CD4-positive, alpha-beta T cell treated with Interleukin-2 at 100 ng/mL for 4 hours (primary cell): Measurements from ENCODE around the gene LGALS7.
"Not testable (repeated sequence)": the region's sequence is repeated elsewhere in the genome, so short reads cannot be mapped to it uniquely, and the experiment has no call there.

Experiments
- DNase-seq: peaks from one replicate; pipeline ENCODE4 v3.0.0-alpha.2; 2020; ENCODE audit warnings: low spot score

LGALS7 gene

DNA sequence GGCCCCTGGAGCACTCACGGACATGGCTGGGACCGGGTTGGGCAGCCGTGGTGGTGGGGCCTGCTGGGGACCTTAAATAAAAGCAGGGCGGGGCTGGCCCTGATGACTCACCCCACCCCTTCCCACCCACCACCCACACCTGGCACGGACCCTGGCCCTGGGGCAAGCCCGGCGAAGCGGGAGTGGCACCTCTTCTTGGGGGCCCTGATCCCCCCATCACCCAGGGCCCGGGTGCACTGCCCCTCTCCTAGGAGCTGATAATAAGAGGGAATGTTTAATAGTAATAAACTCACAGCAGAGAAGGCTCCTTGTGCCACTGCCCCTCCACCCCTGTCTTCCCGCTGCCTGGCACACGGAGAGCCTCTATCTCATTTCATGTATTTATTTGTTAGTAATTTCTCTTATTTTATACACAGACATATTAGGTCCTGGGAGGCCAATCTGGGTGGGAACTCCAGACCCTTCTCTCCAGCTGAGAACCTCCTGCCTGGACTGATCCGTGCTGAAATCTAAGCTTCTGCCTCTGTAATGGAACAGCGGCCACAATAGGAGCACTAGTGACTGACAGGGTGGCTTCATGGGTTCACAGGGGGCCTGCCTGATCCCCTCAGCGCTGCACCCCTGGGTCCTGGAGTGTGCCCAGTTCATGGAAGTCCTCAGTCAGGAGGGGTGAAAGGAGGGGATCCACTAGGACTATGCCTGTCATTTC, at the start of gene LGALS7:
LGALS7 (minus strand) TSS at position 49 of the 709 bp plus-strand sequence; CDS start at position 24, 25 bp downstream.
- DNase-seq: no peak

DNA sequence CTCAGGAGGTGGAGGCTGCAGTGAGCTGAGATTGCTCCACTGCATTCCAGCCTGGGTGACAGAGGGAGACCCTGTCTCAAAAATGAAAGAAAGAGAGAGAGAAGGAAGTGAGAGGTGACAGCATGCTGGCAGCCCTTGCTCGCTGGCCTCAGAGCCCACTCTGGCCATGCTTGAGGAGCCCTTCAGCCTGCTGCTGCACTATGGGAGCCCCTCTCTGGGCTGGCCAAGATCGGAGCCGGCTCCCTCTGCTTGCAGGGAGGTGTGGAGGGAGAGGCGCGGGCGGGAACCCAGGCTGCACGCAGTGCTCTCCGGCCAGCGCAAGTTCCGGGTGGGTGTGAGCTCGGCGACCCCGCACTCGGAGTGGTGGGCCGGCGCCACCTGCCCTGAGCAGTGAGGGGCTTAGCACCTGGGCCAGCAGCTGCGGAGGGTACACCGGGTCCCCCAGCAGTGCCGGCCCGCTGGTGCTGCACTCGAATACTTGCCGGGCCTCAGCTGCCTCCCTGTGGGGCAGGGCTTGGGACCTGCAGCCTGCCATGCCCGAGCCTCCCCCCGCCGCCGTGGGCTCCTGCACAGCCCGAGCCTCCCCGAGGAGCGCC, 48.0 kb upstream of the LGALS7 start:
- DNase-seq: not testable (repeated sequence)

DNA sequence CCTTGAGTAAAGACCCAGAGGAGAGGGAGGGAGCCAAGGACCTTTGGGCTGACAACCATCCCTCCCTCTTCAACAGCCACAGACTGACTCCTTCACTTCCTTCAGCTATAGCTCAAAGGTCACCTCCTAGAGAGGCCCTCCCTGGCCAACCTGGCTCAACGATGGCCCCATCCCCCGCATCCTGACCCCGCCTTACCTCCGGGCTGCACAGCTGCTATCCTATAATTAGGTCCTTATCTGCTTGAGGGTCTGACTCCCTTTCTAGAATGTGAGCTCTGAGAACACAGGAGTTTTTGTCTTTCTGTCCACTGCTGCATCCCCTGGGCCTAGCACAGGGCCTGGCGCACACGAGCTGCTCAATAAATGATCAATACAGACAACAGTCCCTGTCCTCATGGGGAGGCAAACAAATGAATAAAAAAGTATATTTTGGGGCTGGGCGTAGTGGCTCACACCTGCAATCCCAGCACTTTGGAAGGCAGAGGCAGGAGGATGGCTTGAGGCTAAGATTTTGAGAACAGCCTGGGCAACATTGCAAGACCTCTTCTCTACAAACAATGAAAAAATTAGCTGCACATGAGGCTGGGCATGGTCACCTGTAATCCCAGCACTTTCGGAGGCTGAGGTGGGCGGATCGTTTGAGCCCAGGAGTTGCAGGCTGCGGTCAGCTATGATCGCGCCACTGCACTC, 46.1 kb upstream of the LGALS7 start:
- no peak for DNase-seq

DNA sequence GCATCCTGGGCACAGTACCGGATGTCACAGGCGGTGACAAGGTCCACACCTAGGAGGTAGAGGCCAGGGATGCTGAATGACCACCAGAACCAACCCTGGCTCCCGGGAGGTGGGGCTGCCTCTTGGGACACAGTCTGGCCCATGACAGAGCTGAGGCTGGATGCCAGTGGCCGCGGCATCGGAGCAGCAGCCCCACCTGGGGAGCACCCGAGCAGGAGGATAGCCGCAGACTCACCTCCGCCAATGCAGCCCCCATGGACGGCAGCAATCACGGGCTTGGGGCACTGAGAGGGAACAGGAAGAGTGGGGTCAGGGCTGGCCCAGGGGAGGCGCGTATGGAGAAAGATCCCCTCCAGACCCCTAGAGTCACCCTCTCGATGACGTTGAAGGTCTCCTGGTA, 43.8 kb upstream of the LGALS7 start:
- no peak for DNase-seq

DNA sequence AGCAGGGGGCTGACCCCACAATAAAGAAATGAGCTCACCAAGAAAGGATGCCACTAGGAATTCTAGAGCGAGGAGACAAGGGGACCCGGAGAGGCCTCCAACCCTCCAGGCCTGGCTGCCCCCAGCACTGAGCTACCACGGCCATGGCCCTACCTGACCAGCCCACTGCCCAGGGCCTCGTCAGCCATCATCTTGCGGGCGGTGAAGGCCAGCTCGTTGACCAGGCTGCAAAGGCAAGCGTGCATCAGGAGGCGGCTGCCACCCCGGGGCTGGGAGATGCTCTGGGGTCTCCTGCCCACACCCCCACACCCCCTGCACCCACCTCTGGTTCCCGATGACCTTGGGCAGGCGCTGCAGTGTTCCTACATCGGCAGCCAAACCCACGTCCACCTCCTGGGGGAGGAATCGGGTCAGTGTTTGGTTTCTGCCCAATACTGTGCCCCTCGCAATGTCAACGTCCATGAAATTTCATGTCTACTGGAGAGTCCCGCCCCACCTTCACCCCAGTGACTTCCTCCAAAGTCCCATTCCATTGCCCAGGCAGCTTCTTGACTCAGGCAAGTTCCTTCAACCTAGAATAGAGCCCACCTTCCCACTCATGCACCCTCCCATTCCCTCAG, 42.9 kb upstream of the LGALS7 start:
- DNase-seq: no peak

DNA sequence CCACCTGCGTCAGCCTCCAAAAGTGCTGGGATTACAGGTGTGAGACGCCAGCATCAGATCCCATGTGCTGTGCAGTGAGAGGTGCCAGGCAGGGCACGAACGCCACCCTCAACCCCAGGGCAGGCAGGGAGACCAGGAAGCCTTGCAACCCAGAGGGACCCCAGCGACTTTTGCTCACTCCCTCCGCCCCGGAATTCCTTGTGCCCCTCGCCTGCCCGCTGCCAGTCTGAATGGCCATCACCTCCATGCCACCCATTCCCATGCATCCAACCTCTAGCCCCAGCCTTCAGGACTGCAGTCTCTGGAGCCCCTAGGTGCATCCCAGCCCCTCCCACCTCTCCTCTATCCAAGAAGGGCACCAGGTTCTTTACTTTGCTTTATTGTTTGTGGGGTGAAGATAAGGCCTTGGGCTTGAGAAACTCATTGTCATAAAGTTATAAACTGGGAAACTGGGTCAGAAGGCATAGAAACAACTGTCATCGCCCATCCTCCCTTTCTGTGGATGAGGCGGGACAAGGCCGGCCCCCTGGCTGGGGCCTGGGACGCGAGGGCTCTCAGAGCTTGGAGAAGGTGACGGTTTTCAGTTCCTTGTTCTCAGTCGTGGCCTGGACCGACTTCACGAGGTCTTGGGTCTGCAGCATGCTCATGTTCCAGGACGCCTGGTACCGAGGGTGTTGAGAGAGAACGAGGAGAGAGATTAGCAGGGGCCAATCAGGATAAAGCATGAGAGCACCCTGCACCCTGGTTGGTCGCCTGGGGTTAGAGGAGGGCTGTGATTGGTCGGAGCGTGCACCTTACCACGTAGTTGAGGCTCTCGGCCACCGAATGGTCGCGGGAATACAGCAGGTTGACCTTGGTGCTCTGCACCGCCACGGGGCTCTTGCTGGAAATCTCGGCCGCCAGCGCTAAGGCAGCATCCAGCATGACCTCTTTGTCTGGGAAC, 42.0 kb upstream of the LGALS7 start:
- no peak for DNase-seq

DNA sequence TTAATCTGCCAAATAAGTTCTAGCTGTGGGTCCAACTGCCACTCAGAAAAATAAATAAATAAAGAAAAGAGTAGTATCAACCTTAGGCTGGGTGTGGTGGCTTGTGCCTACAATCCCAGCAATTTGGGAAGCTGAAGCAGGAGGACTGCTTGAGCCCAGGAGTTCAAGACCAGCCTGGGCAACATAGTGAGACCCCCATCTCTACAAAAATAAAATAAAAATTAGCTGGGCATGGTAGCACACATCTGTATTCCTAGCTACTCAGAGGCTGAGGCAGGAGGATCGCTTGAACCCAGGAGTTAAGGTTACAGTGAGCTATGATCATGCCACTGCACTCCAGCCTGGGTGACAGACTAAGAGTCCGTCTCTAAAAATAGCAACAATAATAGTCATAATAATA, 40.6 kb upstream of the LGALS7 start:
- DNase-seq: not testable (repeated sequence)

DNA sequence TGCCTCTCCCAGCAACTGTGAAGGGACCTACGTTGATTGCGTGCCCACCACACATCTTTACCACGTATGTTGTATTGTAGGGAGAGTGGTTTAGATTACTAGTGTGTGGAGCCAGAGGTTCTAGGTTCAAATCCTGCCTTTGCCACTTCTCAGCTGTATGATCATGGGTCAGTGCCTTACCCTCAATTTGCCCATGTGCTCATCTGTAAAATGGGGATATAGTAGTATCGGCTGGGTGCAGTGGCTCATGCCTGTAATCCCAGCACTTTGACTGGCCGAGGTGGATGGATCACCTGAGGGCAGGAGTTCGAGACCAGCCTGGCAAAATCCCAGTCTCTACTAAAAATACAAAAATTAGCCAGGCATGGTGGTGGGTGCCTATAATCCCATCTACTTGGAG, 40.0 kb upstream of the LGALS7 start:
- DNase-seq: no peak

DNA sequence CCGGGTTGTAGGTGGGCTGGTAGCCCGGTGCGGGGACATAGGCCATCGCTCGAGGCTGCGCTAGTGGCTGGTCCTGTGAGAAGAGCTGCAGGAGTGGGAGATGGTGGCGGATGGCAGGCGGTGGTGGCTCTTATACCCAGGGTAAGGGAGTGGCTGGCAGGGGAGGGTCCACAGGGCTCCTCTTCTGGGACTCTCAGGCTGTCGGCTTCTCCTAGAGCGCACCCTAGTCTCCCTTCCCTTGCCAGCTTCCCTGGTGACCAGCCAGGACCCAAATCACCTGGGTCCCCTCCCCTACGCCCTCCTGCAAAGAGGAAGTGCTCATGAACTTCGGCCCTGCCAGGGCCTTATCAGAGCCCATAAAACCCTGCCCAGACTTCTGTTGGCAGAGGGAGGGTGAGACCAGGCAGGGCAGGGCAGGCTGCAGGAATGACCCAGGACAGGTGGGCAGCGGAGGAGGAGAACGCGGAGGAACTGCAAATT, 39.6 kb upstream of the LGALS7 start, which contains the start of gene LGALS4:
LGALS4 (minus strand) TSS at position 105 of the 480 bp plus-strand sequence; CDS start at position 46, 59 bp downstream.
- no peak for DNase-seq

DNA sequence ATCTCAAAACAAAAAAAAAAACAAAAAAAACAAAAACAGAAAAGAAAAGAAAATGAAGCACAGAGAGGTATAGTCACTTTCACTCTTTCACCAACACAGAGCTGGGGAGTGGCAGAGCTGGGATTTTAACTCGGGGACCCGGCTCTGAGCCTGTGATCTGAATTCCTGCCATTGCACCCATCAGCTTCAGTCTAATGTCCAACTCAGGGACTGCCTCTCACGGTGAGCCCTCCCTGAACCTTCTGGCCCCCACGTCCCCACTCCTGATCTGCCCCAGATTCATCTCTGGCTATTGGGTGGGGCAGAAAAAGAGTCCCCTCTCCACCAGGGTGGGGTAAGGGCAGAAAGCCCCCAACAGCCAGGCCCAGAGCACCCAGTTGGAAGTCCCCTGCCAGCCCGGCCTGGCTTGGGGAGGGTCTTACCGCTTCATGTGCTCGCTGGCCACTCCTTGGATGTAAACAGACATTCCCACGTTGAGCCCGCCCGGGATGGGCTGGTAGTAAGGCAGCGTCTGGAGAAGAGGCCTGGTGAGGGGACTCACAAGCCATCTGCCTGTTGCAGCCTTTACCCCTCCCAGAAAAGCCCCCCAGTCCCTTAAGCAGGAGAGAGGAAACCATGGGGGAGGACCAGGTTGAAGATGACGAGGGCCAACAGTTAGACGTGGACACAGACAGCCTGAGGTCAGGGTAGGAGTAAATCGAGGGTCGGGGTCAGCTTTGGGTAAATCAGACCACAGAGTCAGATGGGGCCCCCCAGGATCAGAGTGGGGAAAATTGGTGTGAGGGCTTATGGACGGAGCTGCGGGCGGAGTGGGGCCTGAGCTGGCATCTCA, 38.9 kb upstream of the LGALS7 start:
- DNase-seq: no peak

DNA sequence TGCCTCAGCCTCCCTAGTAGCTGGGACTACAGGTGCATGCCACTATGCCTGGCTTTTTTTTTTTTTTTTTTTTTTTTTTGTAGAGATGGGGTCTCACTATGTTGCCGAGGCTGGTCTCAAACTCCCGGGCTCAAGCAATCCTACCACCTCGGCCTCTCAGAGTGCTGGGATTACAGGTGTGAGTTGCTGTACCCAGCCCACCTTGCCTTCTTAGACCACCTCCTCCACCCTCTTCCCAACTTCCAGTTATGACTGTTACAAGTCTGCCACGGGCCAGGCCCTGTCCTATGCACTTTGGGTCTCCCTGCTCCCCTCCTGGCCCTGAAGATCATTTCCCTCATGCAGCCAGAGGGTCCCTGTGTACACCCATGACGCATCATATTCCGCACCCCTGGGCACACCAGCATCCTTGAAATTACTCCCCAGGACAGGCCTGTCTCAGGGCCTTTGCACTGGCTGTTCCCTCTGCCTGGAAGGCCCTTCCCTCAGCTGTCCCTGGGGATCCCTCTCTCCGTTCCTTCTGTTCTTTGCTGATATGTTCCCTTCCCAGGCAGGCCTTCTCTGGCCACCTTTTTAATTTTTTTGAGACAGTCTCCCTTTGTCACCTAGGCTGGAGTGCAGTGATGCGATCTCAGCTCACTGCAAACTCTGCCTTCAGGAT, 36.4 kb upstream of the LGALS7 start:
- no peak for DNase-seq

DNA sequence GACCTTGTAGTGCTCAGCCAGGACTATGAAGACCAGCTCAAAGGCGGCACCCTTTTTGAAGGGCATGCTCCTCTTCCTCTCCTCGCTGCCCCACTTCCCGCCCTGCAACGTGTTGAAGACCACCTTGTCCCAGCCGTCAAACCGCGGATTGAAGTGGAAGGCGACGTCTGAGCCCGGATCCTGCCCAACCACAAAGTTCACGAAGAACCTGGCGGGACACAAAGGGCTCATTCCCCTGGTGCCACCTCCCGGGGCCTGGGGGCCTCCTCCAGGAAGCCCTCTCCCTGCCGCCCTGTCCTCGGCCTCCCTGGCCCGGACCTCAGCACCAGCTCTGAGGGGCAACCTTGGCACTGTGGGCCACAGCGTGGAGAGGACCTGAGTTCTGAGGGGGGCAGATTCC, 35.4 kb upstream of the LGALS7 start:
- no peak for DNase-seq

DNA sequence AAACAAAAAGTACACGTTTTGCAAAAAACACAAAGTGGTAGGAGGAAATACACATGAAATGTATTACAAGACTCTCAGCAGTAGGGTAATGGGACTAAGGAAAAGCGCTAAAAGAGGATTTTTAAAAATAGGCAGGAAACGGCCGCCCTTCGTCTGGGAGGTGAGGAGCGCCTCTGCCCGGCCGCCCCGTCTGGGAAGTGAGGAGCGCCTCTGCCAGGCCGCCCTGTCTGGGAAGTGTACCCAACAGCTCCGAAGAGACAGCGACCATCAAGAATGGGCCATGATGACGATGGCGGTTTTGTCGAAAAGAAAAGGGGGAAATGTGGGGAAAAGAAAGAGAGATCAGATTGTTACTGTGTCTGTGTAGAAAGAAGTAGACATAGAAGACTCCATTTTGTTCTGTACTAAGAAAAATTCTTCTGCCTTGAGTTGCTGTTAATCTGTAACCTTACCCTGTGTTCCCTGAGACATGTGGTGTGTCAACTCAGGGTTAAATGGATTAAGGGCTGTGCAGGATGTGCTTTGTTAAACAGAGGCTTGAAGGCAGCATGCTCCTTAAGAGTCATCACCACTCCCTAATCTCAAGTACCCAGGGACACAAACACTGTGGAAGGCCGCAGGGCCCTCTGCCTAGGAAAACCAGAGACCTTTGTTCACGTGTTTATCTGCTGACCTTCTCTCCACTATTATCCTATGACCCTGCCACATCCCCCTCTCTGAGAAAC, 34.2 kb upstream of the LGALS7 start:
- DNase-seq: not testable (repeated sequence)

DNA sequence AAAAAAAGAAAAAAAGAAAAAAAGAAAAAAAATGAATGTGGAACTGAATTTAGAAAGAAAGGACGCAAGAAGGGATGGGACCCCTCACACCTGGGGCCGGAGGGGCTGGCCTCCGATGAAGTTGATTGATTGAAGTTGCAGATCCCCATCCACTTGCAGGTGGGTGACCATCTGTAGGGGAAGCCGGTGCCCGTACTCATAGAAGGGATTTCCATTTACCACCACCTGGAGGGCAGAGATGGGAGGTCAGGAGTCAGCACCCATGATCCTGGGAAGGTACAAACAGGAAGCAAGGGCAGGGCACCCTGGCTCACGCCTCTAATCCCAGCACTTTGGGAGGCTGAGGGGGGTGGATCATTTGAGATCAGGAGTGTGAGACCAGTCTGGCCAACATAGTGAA, 33.1 kb upstream of the LGALS7 start:
- no peak for DNase-seq

DNA sequence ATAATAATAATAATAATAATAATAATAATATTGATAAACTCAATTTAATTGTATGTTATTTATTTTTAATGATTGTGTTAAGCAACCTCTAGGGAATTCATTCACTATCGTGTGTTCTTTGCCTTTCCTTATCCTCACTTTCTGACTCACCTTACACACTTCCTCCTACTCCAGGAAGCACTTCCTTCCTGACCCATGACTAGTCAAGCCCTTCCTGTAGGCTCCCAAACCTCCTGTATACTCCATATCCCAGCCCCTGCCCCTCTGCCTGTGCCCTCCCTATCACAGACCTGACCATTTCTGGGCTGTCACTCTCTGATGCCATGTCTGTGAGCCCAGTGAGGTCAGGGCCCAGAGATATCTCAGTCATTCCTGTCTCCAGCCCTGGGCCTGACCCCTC, 31.9 kb upstream of the LGALS7 start:
- no peak for DNase-seq

DNA sequence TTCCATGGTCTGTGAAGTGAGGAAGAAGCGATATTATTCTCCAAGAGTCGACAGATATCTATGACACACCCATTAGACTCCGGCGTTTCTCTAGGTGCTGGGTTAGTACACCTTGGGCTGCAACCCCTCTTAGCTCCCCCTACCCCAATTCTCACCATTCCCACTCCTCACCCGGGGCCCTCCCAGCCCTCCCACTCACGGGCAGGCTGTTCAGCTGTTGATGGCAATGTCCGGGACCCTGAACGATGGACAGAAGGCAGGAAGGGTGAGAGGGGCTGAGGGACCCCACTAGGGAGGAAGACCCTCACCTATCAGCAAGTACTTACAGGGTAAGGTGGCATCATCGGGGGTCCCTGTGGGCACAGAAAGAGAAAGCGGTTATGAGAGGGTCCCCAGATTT, 30.2 kb upstream of the LGALS7 start:
- DNase-seq: no peak

DNA sequence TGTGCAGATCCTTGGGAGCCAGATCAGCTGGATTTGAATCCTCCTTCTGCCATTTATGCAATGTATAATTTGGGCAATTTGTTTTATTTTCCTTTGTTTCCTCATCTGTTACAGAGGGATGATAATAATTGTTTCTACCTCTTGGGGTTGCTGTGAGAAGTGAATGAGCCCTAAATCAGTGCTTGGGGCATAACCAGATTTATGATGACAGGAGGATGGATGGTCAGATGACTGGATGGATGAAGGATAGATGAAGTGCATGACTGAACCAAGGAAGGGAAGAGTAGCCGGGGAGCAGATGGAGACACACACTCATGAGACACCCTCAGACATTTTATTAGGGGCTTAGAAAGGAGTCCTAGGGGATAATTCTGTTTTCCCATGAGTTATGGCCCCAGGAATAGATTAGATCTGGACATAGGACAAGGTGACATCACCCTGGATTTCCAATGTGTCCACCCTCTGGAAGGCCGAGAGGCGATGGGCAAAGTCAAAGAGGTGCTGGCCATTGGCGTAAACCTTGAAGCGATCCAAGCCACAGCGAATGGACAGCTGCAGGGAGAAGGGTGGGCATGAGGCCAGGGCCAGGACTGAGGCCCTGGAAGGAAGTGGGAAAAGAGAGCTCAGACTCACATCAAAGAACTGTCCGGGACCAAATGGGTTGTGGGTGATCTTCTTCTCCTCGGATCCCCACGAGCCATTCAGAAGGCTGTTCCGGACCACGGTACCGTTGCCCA, 28.2 kb upstream of the LGALS7 start:
- no peak for DNase-seq

DNA sequence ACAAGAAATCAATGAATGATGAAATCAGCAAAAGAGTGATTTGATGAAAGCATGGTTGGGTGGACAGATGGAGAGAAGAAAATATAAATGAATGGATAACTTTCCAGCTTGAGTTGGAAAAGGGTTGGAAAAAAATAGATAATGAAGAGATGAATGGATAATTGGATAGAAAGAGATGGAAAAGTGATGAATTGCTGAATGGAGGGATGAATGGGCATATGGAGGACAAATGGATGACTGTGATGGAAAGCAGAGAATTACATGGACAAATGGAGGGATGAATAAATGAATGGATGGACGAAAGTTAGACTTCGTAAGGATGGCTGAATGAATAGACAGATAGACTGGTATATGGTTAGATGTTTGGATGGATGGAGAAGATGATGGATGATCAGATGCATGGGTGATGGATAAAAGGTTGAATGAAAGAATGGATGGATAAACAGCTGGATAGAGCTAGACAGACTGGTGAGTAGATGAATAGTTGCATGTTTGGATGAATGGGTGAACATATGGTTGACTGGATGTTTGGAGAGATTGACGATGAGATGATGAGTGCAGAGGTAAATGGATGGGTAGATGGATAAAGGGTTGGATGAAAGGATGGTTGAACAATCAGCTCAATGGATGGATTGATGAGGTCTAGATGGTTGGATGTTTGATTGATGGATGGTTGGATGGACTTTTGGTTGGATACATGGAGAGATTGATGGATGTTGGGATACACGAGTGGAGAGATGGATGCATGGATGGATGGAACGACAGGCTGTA, 27.4 kb upstream of the LGALS7 start:
- no peak for DNase-seq
